GM12891 (cell line): ENCODE data around the gene ASPN.

Source experiments
- DNase-seq: peaks from one replicate; pipeline ENCODE4 v3.0.0; 2011; ENCODE audit warnings: low spot score; ENCODE audit not compliant: insufficient read length
- FAIRE-seq: peaks from 2 replicates; lab custom pipeline; 2011; peaks lifted over from hg19 to GRCh38; lab: Jason Lieb, UNC
- PAX5 ChIP-seq: IDR thresholded peaks from 2 replicates; pipeline ENCODE4 v1.6.1; 2011; ENCODE audit warnings: low read length, moderate library complexity, mild to moderate bottlenecking; ENCODE audit not compliant: insufficient read depth, severe bottlenecking
- POLR2A ChIP-seq: IDR thresholded peaks from 2 replicates; pipeline ENCODE4 v1.6.1; 2011; ENCODE audit warnings: low read depth, low read length, control low read depth
- POLR2AphosphoS5 ChIP-seq: IDR thresholded peaks from 2 replicates; pipeline ENCODE4 v1.6.1; 2011; ENCODE audit warnings: low read depth, low read length, control low read depth
- POU2F2 ChIP-seq: IDR thresholded peaks from 2 replicates; pipeline ENCODE4 v1.6.1; 2011; ENCODE audit warnings: low read depth, mild to moderate bottlenecking, control low read depth, low read length, moderate library complexity
- SPI1 ChIP-seq: IDR thresholded peaks from 2 replicates; pipeline ENCODE4 v1.6.1; 2011; ENCODE audit warnings: low read depth, low read length, control low read depth
- TAF1 ChIP-seq: IDR thresholded peaks from 2 replicates; pipeline ENCODE4 v1.6.1; 2011; ENCODE audit warnings: low read depth, low read length, control low read depth

ASPN gene

DNA sequence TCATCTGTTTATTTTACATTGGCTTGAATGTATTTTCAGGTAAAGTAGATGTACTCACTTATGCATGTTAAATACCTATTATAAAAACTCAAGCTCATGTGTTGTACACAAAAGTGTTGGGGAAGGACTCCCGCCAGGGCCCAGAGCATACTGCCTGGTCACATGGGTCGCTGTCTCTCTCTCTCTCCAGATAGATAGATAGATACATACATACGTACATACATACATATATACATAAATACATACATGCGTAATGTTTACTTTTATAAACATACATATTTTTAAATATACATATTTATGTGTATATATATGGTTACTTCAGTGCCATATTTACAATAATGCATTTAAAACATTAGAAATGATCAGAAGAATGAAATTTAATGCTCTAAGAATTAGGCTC, 24.7 kb downstream of the ASPN start:
- no peak for FAIRE-seq
- DNase-seq = no peak
- TF ChIP-seq POLR2A = no peak
- TF ChIP-seq TAF1 = no peak
- TF ChIP-seq POLR2AphosphoS5 = no peak
- no peak for TF ChIP-seq PAX5
- TF ChIP-seq POU2F2 = no peak
- no peak for TF ChIP-seq SPI1

DNA sequence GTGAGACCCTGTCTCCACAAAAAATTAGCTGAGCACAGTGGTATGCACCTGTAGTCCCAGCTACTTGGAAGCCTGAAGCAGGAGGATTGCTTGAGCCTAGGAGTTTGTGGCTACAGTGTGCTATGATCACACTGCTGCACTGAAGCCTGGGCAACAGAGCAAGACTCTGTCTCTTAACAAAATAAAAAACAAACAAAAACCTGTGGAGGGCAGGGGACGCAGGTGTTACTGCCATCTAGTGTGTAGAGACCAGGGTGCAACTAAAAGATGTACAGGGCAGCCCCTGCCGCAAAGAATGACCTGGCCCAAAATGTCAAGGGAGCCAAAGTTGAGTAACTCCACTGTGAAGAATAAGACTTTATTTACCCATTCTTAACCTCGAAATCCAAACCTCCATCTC, 27.1 kb downstream of the ASPN start:
- DNase-seq (no peak), FAIRE-seq (no peak)
- TF ChIP-seq SPI1 = no peak
- no peak for TF ChIP-seq TAF1
- no peak for TF ChIP-seq POLR2AphosphoS5
- TF ChIP-seq POLR2A = no peak
- TF ChIP-seq POU2F2 = no peak
- TF ChIP-seq PAX5 = no peak

DNA sequence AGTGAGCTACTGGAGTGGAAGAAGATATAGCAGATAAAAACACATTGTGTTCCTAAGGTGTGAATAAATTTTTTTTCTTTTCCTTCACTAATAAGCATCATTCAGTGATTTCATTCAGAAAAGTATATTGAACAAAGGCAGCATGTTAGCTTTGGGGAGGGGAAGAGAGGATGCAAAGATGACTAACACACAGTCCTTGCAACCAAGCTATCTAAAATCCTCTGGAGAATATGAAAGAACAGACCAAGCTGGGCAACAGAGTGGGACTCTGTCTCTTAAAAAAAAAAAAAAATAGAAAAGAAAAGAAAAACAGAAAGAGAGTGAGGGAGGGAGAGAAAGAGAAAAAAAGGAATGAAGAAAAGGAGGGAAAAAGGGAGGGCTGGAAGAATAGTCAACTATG, 35.8 kb downstream of the ASPN start:
- TF ChIP-seq TAF1 = no peak
- no peak for TF ChIP-seq SPI1
- no peak for TF ChIP-seq POU2F2
- TF ChIP-seq POLR2A = no peak
- no peak for TF ChIP-seq POLR2AphosphoS5
- no peak for TF ChIP-seq PAX5

DNA sequence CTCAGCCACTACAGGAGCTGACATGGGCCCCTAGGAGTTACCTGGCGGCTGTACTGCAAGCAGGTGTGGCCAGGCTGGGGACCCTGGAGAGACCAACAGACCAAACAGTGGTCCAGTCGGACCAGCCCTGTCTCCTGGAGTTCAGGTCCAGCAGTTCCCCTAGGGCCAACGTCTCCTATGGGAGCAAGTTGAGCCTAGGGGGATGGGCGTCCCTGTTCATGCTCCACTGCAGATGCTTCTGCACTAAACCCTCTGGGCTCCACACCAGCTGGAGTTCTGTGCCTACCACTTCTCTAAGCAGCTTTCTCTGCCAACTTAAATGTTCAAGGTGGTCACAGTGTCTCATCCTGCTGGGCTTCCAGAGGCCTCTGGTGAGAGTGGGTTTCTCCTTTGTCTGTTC, 37.5 kb downstream of the ASPN start:
- DNase-seq (no peak), FAIRE-seq (no peak)
- no peak for TF ChIP-seq PAX5
- no peak for TF ChIP-seq TAF1
- TF ChIP-seq POLR2A = no peak
- TF ChIP-seq POLR2AphosphoS5 = no peak
- TF ChIP-seq SPI1 = no peak

More for the DNA sequence above, 35.8 kb downstream of the ASPN start:
- DNase-seq (no peak), FAIRE-seq (no peak)

DNA sequence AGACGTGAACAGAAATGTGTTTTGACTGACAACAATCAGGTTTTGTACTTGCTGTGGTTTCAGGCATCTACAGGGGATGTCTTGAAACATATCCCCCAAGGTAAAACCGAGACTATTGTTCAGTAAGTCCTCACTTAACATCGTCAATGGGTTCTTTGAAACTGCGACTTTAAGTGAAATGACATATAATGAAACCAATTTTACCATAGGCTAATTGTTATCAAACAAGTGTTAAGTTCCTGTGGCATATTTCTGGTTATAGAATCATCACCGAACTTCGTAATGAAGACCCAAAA, 41.6 kb downstream of the ASPN start:
- no peak for FAIRE-seq
- TF ChIP-seq POU2F2 (no peak), TAF1 (no peak), POLR2AphosphoS5 (no peak), POLR2A (no peak), PAX5 (no peak), SPI1 (no peak)
- no peak for DNase-seq

DNA sequence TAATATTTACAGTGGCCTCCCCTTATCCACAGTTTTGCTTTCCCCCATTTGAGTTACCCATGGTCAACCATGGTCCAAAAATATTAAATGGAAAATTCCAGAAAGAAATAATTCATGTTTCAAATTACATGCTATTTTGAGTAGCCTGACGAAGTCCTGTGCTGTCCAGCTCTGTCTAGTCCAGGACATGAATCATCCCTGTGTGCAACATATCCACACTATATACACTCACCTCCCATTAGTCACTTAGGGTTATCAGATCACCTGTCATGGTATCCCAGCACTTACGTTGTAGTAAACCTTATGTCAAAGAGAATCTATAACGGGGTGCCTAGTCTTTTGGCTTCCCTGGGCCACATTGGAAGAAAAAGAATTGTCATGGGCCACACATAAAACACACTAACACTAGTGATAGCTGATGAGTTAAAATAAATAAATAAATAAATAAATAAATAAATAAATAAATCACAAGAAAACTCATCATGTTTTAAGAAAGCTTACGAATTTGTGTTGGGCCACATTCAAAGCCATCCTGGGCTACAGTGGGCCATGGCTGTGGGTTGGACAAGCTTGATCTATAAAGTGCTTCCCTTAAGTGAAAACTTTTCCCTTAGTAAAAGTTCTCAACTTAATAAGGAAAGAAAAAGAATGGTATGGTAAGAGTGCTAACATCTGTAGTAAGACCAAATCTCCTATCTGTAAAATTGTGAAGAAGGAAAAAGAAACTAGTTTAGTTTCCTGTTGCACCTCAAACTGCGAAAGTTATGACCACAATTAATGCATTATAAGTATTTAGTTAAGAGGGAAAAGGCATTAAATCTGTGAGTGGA, 42.2 kb downstream of the ASPN start:
- TF ChIP-seq POLR2A = no peak
- no peak for TF ChIP-seq POU2F2
- no peak for TF ChIP-seq PAX5
- TF ChIP-seq SPI1 = no peak
- TF ChIP-seq POLR2AphosphoS5 = no peak
- TF ChIP-seq TAF1 = no peak
- DNase-seq = no peak
- peak; percentile 84 for FAIRE-seq

DNA sequence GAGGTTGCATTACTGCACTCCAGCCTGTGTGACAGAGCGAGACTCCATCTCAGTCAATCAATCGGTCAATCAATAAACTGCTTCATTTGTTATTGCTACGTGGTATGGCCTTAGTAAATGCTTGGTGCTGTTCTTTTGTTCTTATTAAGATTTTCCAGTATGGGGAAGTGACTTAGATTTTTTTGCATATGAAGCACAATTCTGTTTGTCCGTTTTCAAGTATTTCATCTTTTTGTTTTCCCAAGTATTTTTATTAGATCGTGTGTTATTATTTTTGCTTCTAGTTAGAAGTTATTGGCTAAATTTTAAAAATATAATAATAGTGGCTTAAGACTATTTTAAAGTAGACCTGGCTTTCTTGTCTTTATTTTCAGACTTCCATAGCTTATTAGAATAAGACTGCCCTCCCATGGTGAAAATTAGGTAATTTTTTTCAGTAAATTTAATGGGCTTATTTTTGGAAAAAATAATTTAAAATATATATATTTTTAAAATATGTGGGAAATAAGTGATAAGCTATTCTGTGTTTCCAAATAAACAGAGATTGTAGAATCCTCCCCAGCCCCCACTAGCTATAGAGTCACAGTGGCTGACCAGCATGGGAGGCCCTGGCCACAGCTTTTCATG, 43.3 kb downstream of the ASPN start:
- FAIRE-seq = no peak
- no peak for DNase-seq
- TF ChIP-seq POU2F2 (no peak), PAX5 (no peak), POLR2A (no peak), SPI1 (no peak)

DNA sequence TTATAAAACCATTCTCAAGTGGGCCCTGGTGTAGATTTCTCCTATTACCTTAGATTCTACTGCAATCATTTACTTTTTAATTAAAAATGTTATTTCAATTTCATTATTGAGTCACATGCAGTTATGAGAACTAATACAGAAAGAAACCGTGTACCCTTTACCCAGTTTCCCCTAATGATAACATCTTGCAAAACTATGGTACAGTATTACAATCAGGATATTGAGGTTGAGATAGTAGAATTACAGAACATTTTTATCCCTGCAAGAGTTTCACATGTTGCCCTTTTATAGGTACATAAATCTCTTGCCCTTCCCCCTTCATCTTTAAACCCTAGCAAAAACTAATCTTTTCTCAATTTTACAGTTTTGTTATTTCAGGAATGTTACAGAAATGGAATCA, 47.0 kb downstream of the ASPN start:
- DNase-seq = no peak
- no peak for FAIRE-seq
- TF ChIP-seq POLR2AphosphoS5 = no peak
- TF ChIP-seq POU2F2 = no peak
- TF ChIP-seq TAF1 = no peak

DNA sequence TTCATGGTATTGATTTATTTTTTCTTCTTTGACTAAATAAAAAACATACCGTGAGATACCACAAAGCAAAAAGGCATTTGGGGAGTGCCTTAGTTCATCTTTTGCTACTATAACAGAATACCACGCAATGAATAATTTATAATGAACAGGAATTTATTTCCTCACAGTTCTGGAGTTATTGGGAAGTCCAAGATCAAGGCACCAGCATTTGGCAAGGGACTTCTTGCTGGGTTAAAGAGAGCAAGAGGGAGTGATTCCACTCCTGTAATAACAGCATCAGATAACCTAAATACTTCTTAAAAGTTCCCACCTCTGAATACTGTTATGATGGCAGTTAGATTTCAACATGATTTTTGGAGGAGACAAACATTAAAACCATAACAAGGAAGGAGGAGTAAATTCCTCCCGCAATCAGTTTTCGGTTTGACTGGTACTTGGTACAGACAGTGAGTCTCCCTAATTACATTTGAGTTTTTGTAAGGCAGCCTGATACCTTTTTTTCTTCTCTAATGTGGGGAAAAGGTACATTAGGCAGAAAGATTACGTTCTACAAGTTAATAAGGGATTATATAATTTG, 49.2 kb downstream of the ASPN start:
- FAIRE-seq (no peak), DNase-seq (no peak)
- TF ChIP-seq POU2F2 (no peak), POLR2A (no peak), POLR2AphosphoS5 (no peak), PAX5 (no peak), TAF1 (no peak), SPI1 (no peak)

DNA sequence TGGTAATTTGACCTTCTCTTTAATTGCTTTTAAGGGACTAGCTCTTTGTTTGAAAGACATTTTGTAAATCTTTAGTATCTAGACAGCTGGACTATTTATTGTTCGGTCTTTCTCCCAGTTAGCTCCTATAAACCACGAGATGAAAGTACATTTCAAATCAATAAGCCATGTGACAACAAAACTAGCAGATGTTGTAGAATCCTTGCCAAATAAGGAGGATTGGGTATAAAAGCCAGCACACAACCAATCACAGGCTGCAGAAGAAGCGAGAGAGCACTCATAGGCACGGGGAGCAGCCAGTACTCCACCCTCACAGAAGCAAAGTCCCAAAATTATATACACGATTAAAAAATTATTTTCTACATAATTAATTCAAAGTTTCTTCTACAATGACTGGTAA, 50.0 kb downstream of the ASPN start:
- TF ChIP-seq POLR2A (no peak), POLR2AphosphoS5 (no peak), SPI1 (no peak), POU2F2 (no peak), PAX5 (no peak), TAF1 (no peak)
- FAIRE-seq (no peak), DNase-seq (no peak)
